ENCODE data around the gene MAN2C1.

DNA sequence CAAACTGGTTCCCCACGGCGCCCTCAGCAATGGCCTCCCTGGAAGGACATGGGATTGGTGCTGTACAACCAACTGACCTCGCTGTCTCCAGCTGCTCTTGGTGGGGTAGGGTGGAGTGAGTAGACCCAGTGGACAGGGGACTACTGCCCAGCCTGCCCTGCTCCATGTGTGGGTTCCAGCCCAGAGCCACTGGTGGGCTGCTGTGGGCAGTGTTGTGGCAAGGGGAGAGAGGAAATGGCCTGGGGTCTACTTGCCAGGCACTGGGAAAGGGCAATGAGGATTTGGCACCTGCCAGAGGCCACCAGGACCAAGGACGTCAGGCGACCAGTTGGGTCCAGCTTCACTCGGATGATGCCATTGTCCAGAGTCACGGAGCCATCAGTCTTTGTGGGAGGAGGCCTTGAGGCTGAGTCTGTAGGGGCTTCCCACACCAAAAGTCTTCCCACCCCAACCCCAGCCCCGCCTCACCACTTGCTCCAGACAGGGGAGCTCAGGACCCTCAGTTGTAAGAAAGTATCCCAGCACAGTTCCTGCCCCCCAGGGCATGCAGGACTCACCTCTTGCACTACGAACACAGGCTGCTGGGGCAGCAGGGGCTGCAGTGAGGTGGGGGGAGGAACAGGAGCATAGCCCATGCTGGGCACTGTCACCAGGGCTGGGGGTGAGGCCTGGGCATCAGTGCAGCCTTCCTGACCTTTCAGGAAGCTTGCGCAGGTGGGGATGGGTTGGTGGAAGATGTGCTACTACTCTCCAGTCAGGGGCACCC, 9.5 kb downstream of the MAN2C1 start:
- no peak for TF ChIP-seq CTCF (IDR thresholded peaks at IDR 0.05)
- TF ChIP-seq ZFX (IDR thresholded peaks at IDR 0.05; ENCODE audit: borderline replicate concordance): no peak
